SIG-M5 (cell line): Measurements from ENCODE around the gene SH3GLB2.

Experiments
- DNase-seq: peaks from one replicate; lab custom pipeline; 2025; lab: John Stamatoyannopoulos, UW

The SH3GLB2 gene

GRCh38 chr9:129028192-129028966 lies at the start of gene SH3GLB2:
TSS of gene SH3GLB2 (minus strand) at chr9:129028331. CDS start at chr9:129028154, 177 bp downstream.
- no peak for DNase-seq

- no peak for DNase-seq
Observed at GRCh38 chr9:129077236-129077635, 49.1 kb upstream of the SH3GLB2 start.

DNA sequence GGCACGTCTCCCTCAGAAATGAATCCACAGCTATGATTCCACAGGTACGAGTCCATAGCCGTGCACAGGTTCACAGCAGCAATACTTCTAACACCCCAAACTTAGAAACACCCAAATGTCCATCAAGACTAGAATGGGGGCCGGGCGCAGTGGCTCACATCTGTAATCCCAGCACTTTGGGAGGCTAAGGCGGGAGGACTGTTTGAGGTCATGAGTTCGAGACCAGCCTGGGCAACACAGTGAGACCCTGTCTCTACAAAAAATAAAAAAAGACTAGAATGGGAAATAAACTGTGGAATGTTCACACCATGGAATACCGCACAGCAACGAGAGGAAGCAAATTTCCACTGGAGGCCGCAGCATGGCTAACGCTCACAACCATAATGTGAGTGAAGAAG lies 48.5 kb upstream of the SH3GLB2 start:
- no peak for DNase-seq

- DNase-seq = no peak
Observed at GRCh38 chr9:129075996-129076639, 48.0 kb upstream of the SH3GLB2 start.

DNA sequence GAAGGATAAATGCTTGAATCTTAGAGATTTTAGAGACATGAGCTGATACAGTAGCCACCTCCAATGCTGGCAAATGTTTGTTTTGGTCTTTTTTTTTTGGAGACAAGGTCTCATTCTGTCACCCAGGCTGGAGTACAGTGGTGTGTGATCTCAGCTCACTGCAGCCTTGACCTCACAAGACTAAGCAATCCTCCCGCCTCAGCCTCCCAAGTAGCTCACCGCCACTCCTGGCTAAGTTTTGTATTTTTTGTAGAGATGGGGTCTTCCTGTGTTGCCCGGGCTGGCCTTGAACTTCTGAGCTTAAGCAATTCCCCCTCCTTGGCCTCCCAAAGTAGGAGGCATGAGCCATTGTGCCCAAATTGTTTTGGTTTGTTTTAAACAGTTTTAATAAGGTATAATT lies 46.0 kb upstream of the SH3GLB2 start:
- DNase-seq = no peak

DNA sequence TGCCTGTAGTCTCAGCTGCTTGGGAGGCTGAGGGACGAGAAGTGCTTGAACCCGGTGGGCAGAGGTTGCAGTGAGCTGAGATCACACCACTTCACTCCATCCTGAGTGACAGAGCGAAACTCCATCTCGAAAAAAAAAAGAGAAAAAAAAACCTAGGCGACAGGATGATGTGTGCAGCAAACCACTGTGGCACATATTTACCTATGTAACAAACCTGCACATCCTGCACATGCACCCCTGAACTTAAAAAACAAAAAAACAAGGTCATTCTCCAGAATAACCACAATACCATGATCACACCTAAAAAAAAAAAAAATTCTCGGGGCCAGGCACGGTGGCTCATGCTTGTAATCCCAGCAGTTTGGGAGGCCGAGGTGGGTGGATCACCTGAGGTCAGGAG lies 45.3 kb upstream of the SH3GLB2 start:
- no peak for DNase-seq

DNA sequence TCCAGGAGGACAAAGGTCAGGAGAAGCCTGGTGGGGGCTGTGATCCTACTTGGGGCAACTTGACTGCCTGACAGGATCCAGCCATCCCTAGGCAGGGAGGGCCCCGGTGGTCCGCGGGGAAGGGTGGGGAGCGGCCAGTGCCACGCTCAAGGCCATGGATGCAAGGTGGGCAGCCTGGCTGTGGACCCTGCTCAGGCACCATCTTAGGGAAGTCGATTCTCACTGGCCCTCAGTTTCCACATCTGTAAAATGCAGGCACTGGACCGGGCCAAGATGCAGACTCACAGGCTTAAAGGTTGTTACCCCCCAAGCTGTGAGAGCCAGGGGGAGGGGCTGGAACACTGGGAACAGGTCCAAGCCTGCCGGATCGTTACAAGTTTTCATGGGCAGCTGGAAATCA lies 44.0 kb upstream of the SH3GLB2 start:
- DNase-seq = no peak

DNA sequence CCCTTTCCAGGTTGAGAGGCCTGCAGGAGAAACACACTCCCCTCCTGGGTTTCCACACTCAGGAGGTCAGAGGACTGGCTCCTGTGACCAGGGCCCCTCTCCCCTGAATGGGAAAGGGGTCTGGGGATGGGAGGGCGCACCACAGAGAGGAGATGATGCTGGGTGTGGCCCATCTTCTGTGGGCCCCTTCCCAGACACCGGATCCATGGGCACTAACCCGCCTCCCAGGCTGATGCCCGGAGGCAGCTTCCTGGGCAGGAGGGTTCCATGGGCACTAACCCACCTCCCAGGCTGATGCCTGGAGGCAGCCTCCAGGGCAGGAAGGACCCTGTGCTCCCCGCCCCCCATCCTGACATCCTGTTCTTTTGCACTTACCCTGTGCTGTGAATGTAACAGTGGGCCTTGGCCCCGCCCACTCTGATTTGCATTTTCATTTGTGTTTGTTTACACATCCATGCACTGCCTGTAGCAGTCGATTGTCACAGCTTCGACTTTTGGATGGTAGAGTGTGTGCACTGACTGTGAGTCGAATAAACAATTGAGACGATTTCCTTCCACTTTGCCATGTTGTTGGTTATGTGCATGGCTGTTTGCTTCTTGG lies 43.5 kb upstream of the SH3GLB2 start:
- no peak for DNase-seq

DNA sequence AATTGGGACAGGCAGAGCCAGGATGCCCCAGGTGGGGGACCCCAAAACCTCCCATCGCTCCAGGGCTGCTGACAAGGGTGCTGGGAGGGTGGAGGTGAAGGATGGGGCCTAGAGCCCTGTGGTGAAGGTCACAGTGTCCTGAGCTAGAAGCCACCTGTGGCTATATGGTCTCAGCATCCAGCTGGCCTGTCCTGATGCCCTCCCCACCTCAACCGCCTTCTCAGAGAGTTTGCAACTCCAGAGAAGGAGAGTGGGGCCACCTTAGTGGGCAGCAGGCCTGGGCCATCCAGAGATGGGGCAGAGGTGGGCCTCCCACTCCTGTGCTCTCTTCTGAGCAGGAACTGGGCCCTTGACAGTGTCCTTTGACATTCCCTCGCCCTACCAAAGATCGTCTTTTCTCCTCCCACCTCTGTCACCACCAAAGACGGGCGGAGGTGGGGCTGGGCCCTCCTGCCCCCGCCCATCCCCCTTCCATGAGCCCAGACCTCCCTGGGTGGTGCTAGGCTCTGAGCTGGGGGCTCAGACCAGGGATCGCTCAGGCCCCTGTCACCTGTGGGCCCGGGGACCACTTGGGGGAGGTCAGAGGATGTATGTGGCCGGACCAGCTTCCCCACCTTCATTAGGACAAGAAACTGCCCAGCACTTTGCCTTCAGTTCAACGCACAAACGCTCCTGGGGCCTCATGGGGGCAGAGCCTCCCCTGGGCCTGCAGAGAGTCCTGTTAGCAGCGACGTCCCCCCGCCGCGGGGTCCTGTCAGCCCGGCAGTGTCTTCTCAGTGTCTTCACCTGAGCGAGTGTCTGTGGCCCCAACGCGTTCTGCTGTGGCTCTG lies 42.8 kb upstream of the SH3GLB2 start:
- DNase-seq = no peak

DNA sequence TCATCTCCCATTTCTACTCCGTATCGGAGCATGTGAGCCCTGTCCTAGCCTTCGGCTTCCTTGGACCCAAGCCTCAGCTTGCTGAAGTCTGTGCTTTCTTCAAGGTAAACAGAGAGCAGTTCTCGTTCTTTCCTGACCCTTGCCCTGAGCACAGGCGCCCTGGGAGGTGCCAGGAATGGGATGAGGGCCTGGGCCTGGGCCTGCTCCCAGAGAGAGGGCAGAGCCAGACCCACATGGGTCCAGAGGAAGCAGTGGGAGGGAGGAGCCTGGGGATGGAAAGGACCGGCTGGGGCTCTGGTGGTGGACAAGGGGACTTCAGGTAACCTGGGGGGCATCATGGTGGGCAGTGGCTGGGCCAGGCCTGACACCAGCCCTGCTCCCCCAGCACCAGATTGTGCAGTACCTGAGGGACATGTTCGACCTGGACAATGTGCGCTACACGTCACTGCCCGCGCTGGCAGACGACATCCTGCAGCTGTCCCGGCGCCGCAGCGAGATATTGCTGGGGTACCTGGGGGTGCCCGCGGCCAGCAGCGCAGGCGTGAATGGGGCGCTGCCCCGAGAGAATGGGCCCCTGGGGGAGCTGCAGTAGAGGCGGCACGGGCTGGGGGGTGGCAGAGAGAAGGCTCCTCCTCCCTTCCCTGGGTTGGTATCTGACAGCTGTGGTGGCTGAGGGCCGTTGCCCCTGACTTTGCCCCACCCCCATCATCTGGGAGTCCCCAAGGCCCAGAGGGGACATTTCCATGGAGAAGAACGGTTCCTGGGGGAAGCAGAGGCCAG lies 41.9 kb upstream of the SH3GLB2 start:
- DNase-seq = no peak

DNA sequence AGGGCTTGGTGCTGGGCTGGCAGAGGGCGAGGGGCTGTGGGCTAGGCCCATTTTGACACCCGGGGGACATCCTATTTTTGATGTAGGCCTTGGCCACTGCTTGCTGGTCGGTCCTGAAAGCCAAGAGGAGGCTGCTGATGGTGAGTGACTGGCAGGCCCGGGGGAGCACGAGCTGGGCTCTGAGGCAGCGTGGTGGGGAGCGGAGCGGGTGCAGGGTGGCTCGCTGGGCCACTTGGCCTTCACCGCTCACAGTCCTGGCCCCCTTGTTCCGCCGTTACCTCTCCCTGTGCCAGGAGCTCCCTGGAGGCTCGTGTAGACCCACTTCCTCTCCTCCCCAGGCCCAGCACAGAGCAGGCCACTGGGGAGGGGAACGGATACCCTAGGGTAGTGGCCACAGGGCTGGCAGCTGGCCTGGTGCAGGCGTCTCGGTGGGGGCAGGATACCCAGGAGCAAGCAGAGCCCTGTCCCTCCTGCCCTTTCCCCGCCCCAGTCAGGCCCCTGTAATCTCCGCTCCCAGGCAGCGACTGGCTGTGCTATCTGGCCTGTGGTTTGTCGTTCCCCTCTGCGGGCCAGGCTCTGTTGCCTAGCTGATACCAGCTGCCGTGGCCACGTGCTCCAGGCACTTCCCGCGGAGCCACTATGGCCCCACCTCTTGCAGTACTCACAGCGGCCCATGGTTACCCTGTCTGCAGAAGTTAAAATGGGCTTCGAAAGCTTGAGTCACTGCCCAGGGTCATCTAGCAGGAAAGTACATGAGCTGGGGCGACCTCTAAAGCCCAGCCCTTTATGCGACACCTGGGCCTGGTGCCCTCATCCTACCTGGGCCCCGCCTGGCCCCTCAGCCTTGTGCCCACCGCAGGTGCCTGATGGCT lies 41.1 kb upstream of the SH3GLB2 start:
- DNase-seq = no peak

GRCh38 chr9:129068110-129068509 lies 40.0 kb upstream of the SH3GLB2 start:
- no peak for DNase-seq

- no peak for DNase-seq
Observed at GRCh38 chr9:129064499-129064908, 36.4 kb upstream of the SH3GLB2 start.

DNA sequence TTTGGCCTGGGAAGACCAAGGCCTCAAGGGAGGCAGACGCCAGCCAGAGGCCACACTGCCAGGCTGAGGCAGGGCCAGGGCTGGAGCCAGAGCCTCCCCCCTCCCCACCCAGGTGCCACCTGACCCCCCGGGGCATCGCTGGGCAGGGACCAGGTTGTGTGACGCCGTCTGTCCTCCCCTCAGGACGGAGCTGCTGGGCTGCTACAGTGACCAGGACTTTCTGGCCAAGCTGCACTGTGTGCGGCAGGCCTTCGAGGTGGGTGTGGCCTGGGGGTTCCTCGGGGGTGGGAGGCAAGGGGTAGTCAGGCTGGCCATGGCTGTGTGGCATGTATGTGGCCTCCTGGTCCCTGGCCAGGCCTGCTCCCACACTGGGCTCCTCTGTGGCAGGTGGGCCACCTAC lies 34.9 kb upstream of the SH3GLB2 start:
- no peak for DNase-seq

- no peak for DNase-seq
Observed at GRCh38 chr9:129060991-129061390, 32.9 kb upstream of the SH3GLB2 start.

DNA sequence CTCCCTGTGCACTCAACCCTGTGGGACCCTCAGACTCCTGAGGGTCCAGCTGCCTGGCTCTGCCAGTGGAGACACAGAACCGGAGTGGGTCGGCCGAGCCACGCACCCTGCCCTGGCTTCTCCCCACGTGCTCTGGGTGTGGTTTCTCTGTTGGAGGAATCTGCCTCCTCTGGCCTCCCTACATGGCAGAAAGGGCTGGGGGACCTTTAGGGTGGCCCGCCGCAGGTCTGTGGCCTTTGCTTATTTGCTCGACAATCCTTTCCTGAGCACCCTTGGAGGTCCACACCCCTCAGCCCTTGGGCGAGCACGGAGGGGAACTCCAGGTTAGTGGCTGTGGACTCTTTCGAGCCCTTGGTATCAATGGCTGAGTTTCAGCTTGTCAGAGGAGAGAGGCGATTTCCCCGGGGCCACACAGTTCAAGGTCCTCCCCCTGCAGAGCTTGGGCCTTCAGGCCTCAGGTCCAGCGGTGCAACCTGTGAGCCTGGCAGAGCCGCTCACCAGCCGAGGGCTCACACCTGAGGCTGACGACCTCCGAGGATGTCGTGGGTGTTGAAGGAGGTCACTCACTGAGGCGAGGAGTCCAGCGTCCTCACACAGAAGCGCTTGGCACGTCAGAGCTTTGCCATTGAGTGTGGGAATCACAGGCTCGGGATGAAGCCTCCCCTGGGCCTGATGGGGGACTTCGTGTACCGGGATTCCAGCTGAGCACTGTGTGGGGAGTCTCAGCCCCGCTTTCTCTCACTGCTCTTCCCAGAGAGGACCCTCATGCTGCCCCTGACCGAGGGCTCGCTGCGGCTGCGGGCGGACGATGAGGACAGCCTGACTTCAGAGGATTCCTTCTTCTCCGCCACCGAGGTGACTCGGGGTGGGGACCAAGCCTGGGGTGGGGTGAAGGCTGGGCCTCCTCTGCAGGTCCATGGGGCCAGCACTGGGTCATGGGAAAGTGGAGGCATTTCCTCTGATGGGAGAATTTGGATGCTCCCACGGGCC lies 32.0 kb upstream of the SH3GLB2 start:
- DNase-seq = no peak

- no peak for DNase-seq
Observed at GRCh38 chr9:129058965-129059795, 31.0 kb upstream of the SH3GLB2 start.

- DNase-seq = no peak
Observed at GRCh38 chr9:129054163-129054851, 26.2 kb upstream of the SH3GLB2 start.
